ENCODE data around the gene MAP3K5. TPM values are rescaled to one million over a fixed set of nuclear protein-coding genes. Genes with fewer than 3 reads are reported as not detected.

MAP3K5 gene
- polyA plus RNA-seq, 1 donor = 7.4 TPM

- no peak overlapping the region for H3K27ac ChIP-seq (ENCODE audit: low read length)
- WGBS (ENCODE audit: insufficient coverage, low lambda C conversion rate) = 90% methylated on average over 1 of the region's 5 CpGs
Observed at GRCh38 chr6:136736281-136736960, 55.9 kb downstream of the MAP3K5 start.

GRCh38 chr6:136734977-136735376 is 57.3 kb downstream of the MAP3K5 start:
- no CpG with 5 or more reads among the region's 1 CpG for WGBS (ENCODE audit: insufficient coverage, low lambda C conversion rate)
- H3K27ac ChIP-seq (ENCODE audit: low read length) = no peak overlapping the region
- no peaks in the 10 kb centered on the region for H3K9me3 ChIP-seq (ENCODE audit: control insufficient read depth, low read depth, low read length)
- H3K27me3 ChIP-seq (ENCODE audit: control insufficient read depth, insufficient read depth, low read length) = no peaks in the 10 kb centered on the region
- no peaks in the 10 kb centered on the region for H3K36me3 ChIP-seq (ENCODE audit: control insufficient read depth, insufficient read depth, low read length)
- peaks cover 7% of the 10 kb centered on the region for H3K4me1 ChIP-seq (ENCODE audit: control insufficient read depth, insufficient read depth, low read length)
- H3K4me3 ChIP-seq (ENCODE audit: low read length) = no peak overlapping the region
- no peak for DNase-seq

More at GRCh38 chr6:136736281-136736960, 55.9 kb downstream of the MAP3K5 start:
- Histone ChIP-seq H3K4me1 (ENCODE audit: control insufficient read depth, insufficient read depth, low read length) (peaks cover 7% of the 10 kb centered on the region), H3K9me3 (ENCODE audit: control insufficient read depth, low read depth, low read length) (no peaks in the 10 kb centered on the region), H3K27me3 (ENCODE audit: control insufficient read depth, insufficient read depth, low read length) (no peaks in the 10 kb centered on the region), H3K36me3 (ENCODE audit: control insufficient read depth, insufficient read depth, low read length) (no peaks in the 10 kb centered on the region), H3K4me3 (ENCODE audit: low read length) (no peak overlapping the region)
- DNase-seq = no peak

GRCh38 chr6:136732889-136733288 is 59.4 kb downstream of the MAP3K5 start:
- H3K27me3 ChIP-seq (ENCODE audit: control insufficient read depth, insufficient read depth, low read length) = no peaks in the 10 kb centered on the region
- H3K27ac ChIP-seq (ENCODE audit: low read length) = no peak overlapping the region
- peaks cover 2% of the 10 kb centered on the region for H3K4me1 ChIP-seq (ENCODE audit: control insufficient read depth, insufficient read depth, low read length)
- H3K36me3 ChIP-seq (ENCODE audit: control insufficient read depth, insufficient read depth, low read length) = no peaks in the 10 kb centered on the region
- no CpG with 5 or more reads among the region's 3 CpGs for WGBS (ENCODE audit: insufficient coverage, low lambda C conversion rate)
- H3K9me3 ChIP-seq (ENCODE audit: control insufficient read depth, low read depth, low read length) = no peaks in the 10 kb centered on the region
- no peak for DNase-seq
- no peak overlapping the region for H3K4me3 ChIP-seq (ENCODE audit: low read length)

GRCh38 chr6:136729832-136730231 is 62.4 kb downstream of the MAP3K5 start:
- no peaks in the 10 kb centered on the region for H3K4me1 ChIP-seq (ENCODE audit: control insufficient read depth, insufficient read depth, low read length)
- no peak overlapping the region for H3K4me3 ChIP-seq (ENCODE audit: low read length)
- H3K36me3 ChIP-seq (ENCODE audit: control insufficient read depth, insufficient read depth, low read length) = no peaks in the 10 kb centered on the region
- DNase-seq = no peak
- no peaks in the 10 kb centered on the region for H3K27me3 ChIP-seq (ENCODE audit: control insufficient read depth, insufficient read depth, low read length)
- H3K9me3 ChIP-seq (ENCODE audit: control insufficient read depth, low read depth, low read length) = no peaks in the 10 kb centered on the region
- 94% methylated on average over 2 of the region's 5 CpGs for WGBS (ENCODE audit: insufficient coverage, low lambda C conversion rate)
- no peak overlapping the region for H3K27ac ChIP-seq (ENCODE audit: low read length)

- no peak for DNase-seq
- Histone ChIP-seq H3K27me3 (ENCODE audit: control insufficient read depth, insufficient read depth, low read length) (no peaks in the 10 kb centered on the region), H3K9me3 (ENCODE audit: control insufficient read depth, low read depth, low read length) (no peaks in the 10 kb centered on the region), H3K4me1 (ENCODE audit: control insufficient read depth, insufficient read depth, low read length) (no peaks in the 10 kb centered on the region), H3K27ac (ENCODE audit: low read length) (no peak overlapping the region), H3K36me3 (ENCODE audit: control insufficient read depth, insufficient read depth, low read length) (no peaks in the 10 kb centered on the region), H3K4me3 (ENCODE audit: low read length) (no peak overlapping the region)
- 80% methylated on average over 2 of the region's 4 CpGs for WGBS (ENCODE audit: insufficient coverage, low lambda C conversion rate)
Observed at GRCh38 chr6:136728976-136729515, 63.2 kb downstream of the MAP3K5 start.

- Histone ChIP-seq H3K9me3 (ENCODE audit: control insufficient read depth, low read depth, low read length) (no peaks in the 10 kb centered on the region), H3K27me3 (ENCODE audit: control insufficient read depth, insufficient read depth, low read length) (no peaks in the 10 kb centered on the region), H3K4me1 (ENCODE audit: control insufficient read depth, insufficient read depth, low read length) (no peaks in the 10 kb centered on the region), H3K36me3 (ENCODE audit: control insufficient read depth, insufficient read depth, low read length) (no peaks in the 10 kb centered on the region), H3K4me3 (ENCODE audit: low read length) (no peak overlapping the region), H3K27ac (ENCODE audit: low read length) (no peak overlapping the region)
- no CpG with 5 or more reads among the region's 2 CpGs for WGBS (ENCODE audit: insufficient coverage, low lambda C conversion rate)
- no peak for DNase-seq
Observed at GRCh38 chr6:136728033-136728939, 64.0 kb downstream of the MAP3K5 start.

- no peak overlapping the region for H3K27ac ChIP-seq (ENCODE audit: low read length)
- DNase-seq = no peak
- H3K27me3 ChIP-seq (ENCODE audit: control insufficient read depth, insufficient read depth, low read length) = no peaks in the 10 kb centered on the region
- no peaks in the 10 kb centered on the region for H3K9me3 ChIP-seq (ENCODE audit: control insufficient read depth, low read depth, low read length)
- no peak overlapping the region for H3K4me3 ChIP-seq (ENCODE audit: low read length)
- 79% methylated on average over 2 of the region's 3 CpGs for WGBS (ENCODE audit: insufficient coverage, low lambda C conversion rate)
- H3K4me1 ChIP-seq (ENCODE audit: control insufficient read depth, insufficient read depth, low read length) = no peaks in the 10 kb centered on the region
- H3K36me3 ChIP-seq (ENCODE audit: control insufficient read depth, insufficient read depth, low read length) = no peaks in the 10 kb centered on the region
Observed at GRCh38 chr6:136726837-136727557, 65.3 kb downstream of the MAP3K5 start.

GRCh38 chr6:136725124-136725523 is 67.2 kb downstream of the MAP3K5 start:
- no CpG with 5 or more reads among the region's 4 CpGs for WGBS (ENCODE audit: insufficient coverage, low lambda C conversion rate)
- Histone ChIP-seq H3K9me3 (ENCODE audit: control insufficient read depth, low read depth, low read length) (peaks cover 3% of the 10 kb centered on the region), H3K27ac (ENCODE audit: low read length) (no peak overlapping the region), H3K36me3 (ENCODE audit: control insufficient read depth, insufficient read depth, low read length) (no peaks in the 10 kb centered on the region), H3K27me3 (ENCODE audit: control insufficient read depth, insufficient read depth, low read length) (no peaks in the 10 kb centered on the region), H3K4me1 (ENCODE audit: control insufficient read depth, insufficient read depth, low read length) (no peaks in the 10 kb centered on the region), H3K4me3 (ENCODE audit: low read length) (no peak overlapping the region)
- no peak for DNase-seq

GRCh38 chr6:136723780-136724179 is 68.5 kb downstream of the MAP3K5 start:
- H3K36me3 ChIP-seq (ENCODE audit: control insufficient read depth, insufficient read depth, low read length) = no peaks in the 10 kb centered on the region
- H3K4me1 ChIP-seq (ENCODE audit: control insufficient read depth, insufficient read depth, low read length) = no peaks in the 10 kb centered on the region
- H3K9me3 ChIP-seq (ENCODE audit: control insufficient read depth, low read depth, low read length) = peaks cover 3% of the 10 kb centered on the region
- no peak overlapping the region for H3K4me3 ChIP-seq (ENCODE audit: low read length)
- no peaks in the 10 kb centered on the region for H3K27me3 ChIP-seq (ENCODE audit: control insufficient read depth, insufficient read depth, low read length)
- no peak for DNase-seq
- H3K27ac ChIP-seq (ENCODE audit: low read length) = no peak overlapping the region
- WGBS (ENCODE audit: insufficient coverage, low lambda C conversion rate) = 17% methylated on average over 1 of the region's 1 CpG

GRCh38 chr6:136721467-136721866 is 70.8 kb downstream of the MAP3K5 start:
- 100% methylated on average over 2 of the region's 4 CpGs for WGBS (ENCODE audit: insufficient coverage, low lambda C conversion rate)

More at GRCh38 chr6:136721467-136721866, 70.8 kb downstream of the MAP3K5 start:
- no peak overlapping the region for H3K27ac ChIP-seq (ENCODE audit: low read length)
- H3K4me3 ChIP-seq (ENCODE audit: low read length) = no peak overlapping the region
- no peak for DNase-seq
- H3K9me3 ChIP-seq (ENCODE audit: control insufficient read depth, low read depth, low read length) = peaks cover 3% of the 10 kb centered on the region
- no peaks in the 10 kb centered on the region for H3K27me3 ChIP-seq (ENCODE audit: control insufficient read depth, insufficient read depth, low read length)
- H3K36me3 ChIP-seq (ENCODE audit: control insufficient read depth, insufficient read depth, low read length) = no peaks in the 10 kb centered on the region
- no peaks in the 10 kb centered on the region for H3K4me1 ChIP-seq (ENCODE audit: control insufficient read depth, insufficient read depth, low read length)
